ENCODE data around the gene NFE2L3. TPM values are rescaled to one million over a fixed set of nuclear protein-coding genes. Genes with fewer than 3 reads are reported as not detected.
A peak's percentile ranks its signal among the peaks of the same experiment; 100 is the strongest.

The NFE2L3 gene
- total RNA-seq, 2 donors from 2014 or later = 18.5 to 22.2 TPM

GRCh38 chr7:26195867-26196657 is 44.1 kb downstream of the NFE2L3 start:
- Mint-ChIP-seq H3K4me3 (peak overlapping the region; percentile 96 to 100), H3K36me3 (ENCODE audit: insufficient read depth in 2 of 2) (peaks cover 48 to 84% of the 10 kb centered on the region in 2 donors), H3K27me3 (ENCODE audit: low read depth) (no peaks in the 10 kb centered on the region), H3K27ac (peak overlapping the region; percentile 100), H3K4me1 (ENCODE audit: low read depth) (peaks cover 68% of the 10 kb centered on the region), H3K9me3 (no peaks in the 10 kb centered on the region)
- ATAC-seq (replicated peaks in 1 of 2) = no peak
- no peak for DNase-seq

GRCh38 chr7:26197153-26198115 is 45.4 kb downstream of the NFE2L3 start:
- Mint-ChIP-seq H3K4me3 (peak overlapping the region; percentile 96 to 100), H3K36me3 (ENCODE audit: insufficient read depth in 2 of 2) (peaks cover 44 to 74% of the 10 kb centered on the region in 2 donors), H3K27ac (peak overlapping the region; percentile 100), H3K9me3 (no peaks in the 10 kb centered on the region), H3K27me3 (ENCODE audit: low read depth) (no peaks in the 10 kb centered on the region), H3K4me1 (ENCODE audit: low read depth) (peaks cover 55% of the 10 kb centered on the region)
- DNase-seq (no peak), ATAC-seq (replicated peaks in 1 of 2) (no peak)

DNA sequence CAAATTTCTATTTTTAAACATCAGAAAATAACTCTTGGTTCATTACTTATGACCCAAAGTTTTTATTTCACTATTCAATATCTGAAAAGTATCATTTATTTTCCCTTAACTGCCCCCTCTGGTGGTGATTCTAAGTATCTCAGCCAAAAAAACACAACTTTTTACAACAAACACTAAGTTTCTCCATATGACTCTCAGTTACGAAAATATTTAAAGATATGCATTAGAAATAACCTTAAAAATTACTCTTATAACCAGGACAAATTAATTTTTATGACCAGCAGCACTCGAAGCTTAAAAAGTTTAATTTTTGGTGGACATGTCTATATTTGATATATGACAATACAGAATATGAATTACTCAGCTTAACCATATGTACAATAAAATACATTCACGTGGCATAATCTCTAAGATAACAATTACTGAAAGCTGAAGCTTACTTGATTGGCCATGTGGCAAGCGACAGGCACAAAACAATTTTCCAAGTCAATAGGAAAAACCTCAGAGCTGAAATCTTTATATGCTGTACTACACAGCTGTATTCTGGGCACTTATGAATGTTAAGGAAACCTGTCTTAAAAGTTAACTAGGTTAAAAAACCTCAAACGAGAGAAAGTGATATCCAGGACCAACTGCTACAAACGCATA is 46.3 kb downstream of the NFE2L3 start:
- Mint-ChIP-seq H3K27me3 (ENCODE audit: low read depth) (no peaks in the 10 kb centered on the region), H3K9me3 (no peaks in the 10 kb centered on the region), H3K36me3 (ENCODE audit: insufficient read depth in 2 of 2) (peaks cover 42 to 72% of the 10 kb centered on the region in 2 donors), H3K4me3 (peak overlapping the region; percentile 96 to 100), H3K27ac (peak overlapping the region; percentile 100), H3K4me1 (ENCODE audit: low read depth) (peaks cover 53% of the 10 kb centered on the region)
- no peak for ATAC-seq (replicated peaks in 1 of 2)
- DNase-seq = no peak

DNA sequence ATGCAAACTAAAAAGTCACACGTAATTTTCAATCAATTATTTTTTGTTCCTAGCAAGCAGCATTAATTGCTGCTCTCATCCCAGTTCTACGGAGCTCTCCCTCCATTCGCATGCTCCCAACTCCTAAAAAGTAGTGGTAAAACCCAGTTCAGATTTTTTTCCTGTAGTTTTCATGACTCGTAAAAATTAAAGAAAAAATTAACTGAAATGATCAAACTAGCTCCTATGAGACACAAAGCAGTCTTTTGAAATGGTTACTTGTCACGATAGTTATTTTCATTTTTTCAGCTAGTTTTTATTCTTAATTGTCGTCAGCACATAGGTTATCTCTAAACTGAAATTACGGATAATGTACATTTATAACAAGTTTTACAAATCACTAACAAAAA is 46.8 kb downstream of the NFE2L3 start:
- H3K9me3 Mint-ChIP-seq = no peaks in the 10 kb centered on the region
- no peak for DNase-seq
- H3K27ac Mint-ChIP-seq = peak overlapping the region; percentile 100
- H3K36me3 Mint-ChIP-seq (ENCODE audit: insufficient read depth in 2 of 2) = peaks cover 40 to 68% of the 10 kb centered on the region in 2 donors
- H3K4me1 Mint-ChIP-seq (ENCODE audit: low read depth) = peaks cover 51% of the 10 kb centered on the region
- peak overlapping the region; percentile 96 to 100 for H3K4me3 Mint-ChIP-seq
- ATAC-seq (replicated peaks in 1 of 2) = no peak
- H3K27me3 Mint-ChIP-seq (ENCODE audit: low read depth) = no peaks in the 10 kb centered on the region

DNA sequence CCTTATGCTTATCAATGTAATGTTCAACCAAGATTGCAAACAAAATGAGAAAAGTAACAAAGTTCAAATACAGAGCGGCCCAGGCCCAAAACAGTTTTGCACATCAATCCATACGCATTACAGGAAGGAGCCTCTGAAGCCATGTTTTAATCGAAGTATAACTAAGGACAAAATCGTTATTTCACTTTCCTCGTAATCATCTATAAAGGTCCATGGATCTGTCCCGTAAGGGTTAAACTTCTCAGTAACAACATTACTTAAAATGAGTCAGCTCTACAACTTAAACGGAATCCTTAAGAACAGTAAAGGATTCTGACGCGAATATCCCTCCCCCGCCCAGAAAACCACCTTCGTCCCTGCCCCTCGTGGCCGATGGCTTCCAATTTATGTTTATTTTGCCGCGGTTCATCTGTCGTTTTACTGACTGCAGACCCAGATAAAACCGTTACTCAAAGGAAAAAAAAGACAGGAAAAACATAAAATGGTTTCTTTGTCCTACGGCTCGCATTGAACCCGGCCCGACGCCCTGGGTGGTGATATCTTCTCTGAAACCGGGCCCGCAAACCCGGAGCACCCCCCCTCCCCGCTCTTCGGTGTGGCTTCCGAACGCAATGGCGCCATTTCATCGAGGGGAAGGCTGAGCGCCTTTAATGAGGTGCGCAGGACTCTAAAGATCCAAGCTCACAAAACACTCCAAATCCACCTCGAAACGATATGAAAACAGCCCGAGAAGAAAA is 47.5 kb downstream of the NFE2L3 start:
- ATAC-seq (replicated peaks in 1 of 2) (no peak), DNase-seq (peak; percentile 55 to 64)
- H3K27ac Mint-ChIP-seq = peak overlapping the region; percentile 100
- peaks cover 37 to 68% of the 10 kb centered on the region in 2 donors for H3K36me3 Mint-ChIP-seq (ENCODE audit: insufficient read depth in 2 of 2)
- H3K27me3 Mint-ChIP-seq (ENCODE audit: low read depth) = no peaks in the 10 kb centered on the region
- no peaks in the 10 kb centered on the region for H3K9me3 Mint-ChIP-seq
- H3K4me1 Mint-ChIP-seq (ENCODE audit: low read depth) = peaks cover 51% of the 10 kb centered on the region
- H3K4me3 Mint-ChIP-seq = peak overlapping the region; percentile 96 to 100

DNA sequence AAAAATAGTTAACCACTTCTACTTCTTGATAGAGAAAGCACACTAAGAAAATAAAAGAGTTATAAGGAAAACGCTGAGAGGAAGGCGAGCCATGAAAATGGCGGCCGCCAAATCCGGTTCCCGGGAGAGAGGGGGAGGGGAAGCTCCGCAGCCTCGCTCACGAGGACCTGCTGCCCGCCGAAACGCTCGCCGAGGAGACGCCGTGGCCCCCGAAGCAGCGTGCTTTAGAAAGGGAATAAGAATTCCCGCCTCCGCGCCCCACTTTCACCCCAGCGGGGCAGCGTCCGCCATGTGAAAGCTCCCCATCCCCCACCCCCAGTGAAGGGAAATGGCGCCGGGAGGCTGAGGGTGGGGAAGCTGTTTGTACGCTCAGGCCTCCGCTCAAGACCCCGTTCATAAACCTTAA is 48.0 kb downstream of the NFE2L3 start:
- Mint-ChIP-seq H3K9me3 (no peaks in the 10 kb centered on the region), H3K4me1 (ENCODE audit: low read depth) (peaks cover 51% of the 10 kb centered on the region), H3K27ac (peak overlapping the region; percentile 100), H3K27me3 (ENCODE audit: low read depth) (no peaks in the 10 kb centered on the region), H3K4me3 (peak overlapping the region; percentile 96 to 100), H3K36me3 (ENCODE audit: insufficient read depth in 2 of 2) (peaks cover 37 to 66% of the 10 kb centered on the region in 2 donors)
- DNase-seq (peak; percentile 76 to 79), ATAC-seq (replicated peaks in 1 of 2) (peak; percentile 16 to 23)

DNA sequence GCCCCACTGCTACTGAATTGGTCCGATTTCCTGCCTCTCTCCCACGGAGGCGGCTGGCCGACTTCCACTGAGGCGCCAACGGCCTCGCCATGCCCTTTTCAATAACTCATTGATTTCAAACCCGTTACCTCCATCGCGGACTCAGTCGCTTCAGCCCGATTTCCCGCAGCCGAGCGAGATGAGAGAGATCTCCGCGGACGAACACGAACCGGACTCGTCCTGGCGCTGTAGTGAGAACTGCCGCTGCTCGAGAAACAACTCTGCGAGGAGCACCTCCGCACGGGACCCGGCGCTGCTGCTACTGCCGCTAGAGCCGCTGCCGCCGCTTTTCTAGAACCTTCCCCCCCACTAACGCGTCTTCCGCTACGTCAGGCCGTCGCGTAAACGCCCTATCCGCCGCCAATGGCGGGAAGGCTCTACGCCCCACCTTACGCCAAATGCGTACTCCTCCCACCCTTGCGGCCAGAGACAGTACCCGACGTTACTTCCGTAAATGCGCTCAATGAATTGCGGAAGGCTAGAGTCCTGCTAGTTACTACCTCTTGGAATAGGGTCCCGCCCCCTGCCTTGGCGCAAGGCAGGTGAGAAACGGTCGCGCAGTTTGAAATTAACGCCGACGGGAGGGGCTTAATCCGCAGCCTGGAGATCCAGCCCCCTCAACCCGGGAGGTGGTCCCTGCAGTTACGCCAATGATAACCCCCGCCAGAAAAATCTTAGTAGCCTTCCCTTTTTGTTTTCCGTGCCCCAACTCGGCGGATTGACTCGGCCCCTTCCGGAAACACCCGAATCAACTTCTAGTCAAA is 48.6 kb downstream of the NFE2L3 start, which contains the start of gene HNRNPA2B1:
TSS of gene HNRNPA2B1 (minus strand) at position 303 of the 803 bp plus-strand sequence. CDS start at position 134, 169 bp downstream.
- Mint-ChIP-seq H3K27ac (peak within 1 kb of the TSS; percentile 100), H3K4me3 (peak within 1 kb of the TSS; percentile 96 to 100), H3K36me3 (ENCODE audit: insufficient read depth in 2 of 2) (peaks cover 33 to 66% of the 10 kb centered on the region in 2 donors), H3K4me1 (ENCODE audit: low read depth) (peaks cover 51% of the 10 kb centered on the region), H3K27me3 (ENCODE audit: low read depth) (no peaks in the 10 kb centered on the region), H3K9me3 (no peaks in the 10 kb centered on the region)
- DNase-seq (peak; percentile 97 to 98), ATAC-seq (replicated peaks in 1 of 2) (peak; percentile 70 to 73)

DNA sequence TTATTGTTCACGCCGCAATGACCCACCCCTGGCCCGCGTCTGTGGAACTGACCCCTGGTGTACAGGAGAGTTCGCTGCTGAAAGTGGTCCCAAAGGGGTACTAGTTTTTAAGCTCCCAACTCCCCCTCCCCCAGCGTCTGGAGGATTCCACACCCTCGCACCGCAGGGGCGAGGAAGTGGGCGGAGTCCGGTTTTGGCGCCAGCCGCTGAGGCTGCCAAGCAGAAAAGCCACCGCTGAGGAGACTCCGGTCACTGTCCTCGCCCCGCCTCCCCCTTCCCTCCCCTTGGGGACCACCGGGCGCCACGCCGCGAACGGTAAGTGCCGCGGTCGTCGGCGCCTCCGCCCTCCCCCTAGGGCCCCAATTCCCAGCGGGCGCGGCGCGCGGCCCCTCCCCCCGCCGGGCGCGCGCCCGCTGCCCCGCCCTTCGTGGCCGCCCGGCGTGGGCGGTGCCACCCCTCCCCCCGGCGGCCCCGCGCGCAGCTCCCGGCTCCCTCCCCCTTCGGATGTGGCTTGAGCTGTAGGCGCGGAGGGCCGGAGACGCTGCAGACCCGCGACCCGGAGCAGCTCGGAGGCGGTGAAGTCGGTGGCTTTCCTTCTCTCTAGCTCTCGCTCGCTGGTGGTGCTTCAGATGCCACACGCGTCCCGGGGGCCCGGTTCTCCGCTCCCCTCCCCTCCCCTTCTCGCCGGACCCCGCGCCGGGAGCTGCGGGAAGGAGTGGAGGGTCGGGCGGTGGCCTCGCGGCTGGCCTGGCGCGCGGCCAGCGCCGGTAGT is 49.4 kb downstream of the NFE2L3 start, which contains the start of gene CBX3:
TSS of gene CBX3 (plus strand) at position 499 of the 772 bp plus-strand sequence. CDS start 1,254 bp downstream, outside the sequence.
- peaks cover 27 to 66% of the 10 kb centered on the region in 2 donors for H3K36me3 Mint-ChIP-seq (ENCODE audit: insufficient read depth in 2 of 2)
- H3K4me1 Mint-ChIP-seq (ENCODE audit: low read depth) = peaks cover 51% of the 10 kb centered on the region
- peak within 1 kb of the TSS; percentile 96 to 100 for H3K4me3 Mint-ChIP-seq
- DNase-seq (peak; percentile 95 to 97), ATAC-seq (replicated peaks in 1 of 2) (peak; percentile 71 to 73)
- H3K9me3 Mint-ChIP-seq = no peaks in the 10 kb centered on the region
- no peaks in the 10 kb centered on the region for H3K27me3 Mint-ChIP-seq (ENCODE audit: low read depth)
- peak within 1 kb of the TSS; percentile 100 for H3K27ac Mint-ChIP-seq

- peak overlapping the region; percentile 87 to 99 for H3K4me3 Mint-ChIP-seq
- H3K9me3 Mint-ChIP-seq = no peaks in the 10 kb centered on the region
- peaks cover 51% of the 10 kb centered on the region for H3K4me1 Mint-ChIP-seq (ENCODE audit: low read depth)
- peak; percentile 56 to 61 for DNase-seq
- H3K36me3 Mint-ChIP-seq (ENCODE audit: insufficient read depth in 2 of 2) = peaks cover 25 to 64% of the 10 kb centered on the region in 2 donors
- ATAC-seq (replicated peaks in 1 of 2) = no peak
- peak overlapping the region; percentile 99 for H3K27ac Mint-ChIP-seq
- H3K27me3 Mint-ChIP-seq (ENCODE audit: low read depth) = no peaks in the 10 kb centered on the region
Observed at GRCh38 chr7:26202019-26202990, 50.3 kb downstream of the NFE2L3 start.

GRCh38 chr7:26203016-26203415 is 51.0 kb downstream of the NFE2L3 start:
- Mint-ChIP-seq H3K4me1 (ENCODE audit: low read depth) (peaks cover 55% of the 10 kb centered on the region), H3K9me3 (no peaks in the 10 kb centered on the region), H3K4me3 (peak overlapping the region; percentile 87 to 99), H3K27ac (peak overlapping the region; percentile 99), H3K27me3 (ENCODE audit: low read depth) (no peaks in the 10 kb centered on the region), H3K36me3 (ENCODE audit: insufficient read depth in 2 of 2) (peaks cover 25 to 68% of the 10 kb centered on the region in 2 donors)
- DNase-seq (no peak), ATAC-seq (replicated peaks in 1 of 2) (no peak)

Measured in activated T-cell treated with anti-CD3 and anti-CD28 coated beads, Interleukin-2, amount 50 U/mL, for 72 hours (primary cell).